GM12878 (cell line): ENCODE measurements around the gene PSMC3IP. TPM values are rescaled to one million over a fixed set of nuclear protein-coding genes. Genes with fewer than 3 reads are reported as not detected.

Source experiments
- BHLHE40 ChIP-seq, 2 experiments: fragments of 450-650 bp in 1 of 2; IDR thresholded peaks; 2 replicates each; pipeline ENCODE4 v1.6.1; 2011 to 2017; ENCODE audit warnings: low read depth in 2 of 2, borderline replicate concordance in 1 of 2, improper control_type of control experiment in 1 of 2, low read length in 1 of 2, mild to moderate bottlenecking in 1 of 2
- CBX5 ChIP-seq: sonication (generic); IDR thresholded peaks from 2 replicates; pipeline ENCODE4 v1.6.1; 2016; ENCODE audit warnings: low read depth, moderate library complexity, mild to moderate bottlenecking, inconsistent platforms
- HCFC1 ChIP-seq: fragments of 150-350 bp; IDR thresholded peaks from 2 replicates; pipeline ENCODE4 v1.6.1; 2014; ENCODE audit warnings: low read length
- IKZF1 ChIP-seq: fragments of 450-650 bp; conservative IDR thresholded peaks from 2 replicates; pipeline ENCODE4 v1.6.1; 2017; ENCODE audit warnings: antibody characterized with exemption, mild to moderate bottlenecking
- MTA2 ChIP-seq: fragments of 450-650 bp; IDR thresholded peaks from 2 replicates; pipeline ENCODE4 v1.6.1; 2016; ENCODE audit warnings: low read depth, mild to moderate bottlenecking, moderate library complexity
- NFXL1 ChIP-seq: fragments of 450-650 bp; IDR thresholded peaks from 2 replicates; pipeline ENCODE4 v1.6.1; 2017; ENCODE audit warnings: antibody characterized with exemption, mild to moderate bottlenecking, borderline replicate concordance
- NR2C1 ChIP-seq: fragments of 450-650 bp; IDR thresholded peaks from 2 replicates; pipeline ENCODE4 v1.6.1; 2017; ENCODE audit warnings: antibody characterized with exemption, mild to moderate bottlenecking, moderate library complexity
- PAX8 ChIP-seq: fragments of 450-650 bp; IDR thresholded peaks from 2 replicates; pipeline ENCODE4 v1.6.1; 2017; ENCODE audit warnings: mild to moderate bottlenecking, moderate library complexity
- POLR2A ChIP-seq: IDR thresholded peaks from 2 replicates; pipeline ENCODE4 v1.6.1; 2011; ENCODE audit warnings: low read depth, mild to moderate bottlenecking, low read length
- SIN3A ChIP-seq: IDR thresholded peaks from 2 replicates; pipeline ENCODE4 v1.6.1; 2012; ENCODE audit warnings: low read depth, low read length, improper control_type of control experiment
- STAT1 ChIP-seq: fragments of 450-650 bp; conservative IDR thresholded peaks from 2 replicates; pipeline ENCODE4 v1.6.1; 2014; ENCODE audit warnings: antibody characterized with exemption, mild to moderate bottlenecking
- TARDBP ChIP-seq: IDR thresholded peaks from 2 replicates; pipeline ENCODE4 v1.6.1; 2016; ENCODE audit warnings: borderline replicate concordance
- TCF7 ChIP-seq: IDR thresholded peaks from 2 replicates; pipeline ENCODE4 v1.6.1; 2014; ENCODE audit warnings: antibody characterized with exemption, borderline replicate concordance
- ZNF217 ChIP-seq: fragments of 450-650 bp; IDR thresholded peaks from 2 replicates; pipeline ENCODE4 v1.6.1; 2017; ENCODE audit warnings: antibody characterized with exemption, mild to moderate bottlenecking
- ZNF622 ChIP-seq: fragments of 450-650 bp; IDR thresholded peaks from 2 replicates; pipeline ENCODE4 v1.6.1; 2017; ENCODE audit warnings: mild to moderate bottlenecking, inconsistent platforms
- polyA plus RNA-seq, 11 experiments: library from polyadenylated mRNA; depleted of rRNA in 4 of 11; unstranded in 6 of 11; stranded (reverse) in 5 of 11; fragments of >200 nt; fragmentation: Nextera tagmentation in 4 of 11; fragmentation: Illumina TruSeq in 1 of 11; extraction: Ambion mirVana in 4 of 11; extraction: Trizol in 1 of 11; gene quantifications; 1 replicate in 1 of 11; 2 replicates in 10 of 11; pipeline versions ENCODE4 v1.2.1 to v1.2.3, GENCODE V29; 2011 to 2016; ENCODE audit warnings: inconsistent platforms in 2 of 11, missing spikeins in 2 of 11, low read depth in 1 of 11
- total RNA-seq, 4 experiments: library from RNA; depleted of rRNA in 3 of 4; stranded (reverse); fragments of >200 nt in 3 of 4; fragmentation: Illumina TruSeq in 1 of 4; extraction: Trizol in 1 of 4; gene quantifications; 2 replicates each; pipeline versions ENCODE4 v1.2.1 to v1.2.3, GENCODE V29; 2013 to 2021
- TF ChIP-seq, protein P1 (sequence below): fragments of 450-650 bp; IDR thresholded peaks from 2 replicates; pipeline ENCODE4 v1.6.1; 2017; ENCODE audit warnings: low read depth, mild to moderate bottlenecking, moderate library complexity
- TF ChIP-seq, protein P2 (sequence below): IDR thresholded peaks from 2 replicates; pipeline ENCODE4 v1.6.1; 2011; ENCODE audit warnings: low read depth, mild to moderate bottlenecking, low read length, moderate library complexity, borderline replicate concordance; ENCODE audit errors: extremely low read depth
- TF ChIP-seq, protein P3 (sequence below): fragments of 450-650 bp; IDR thresholded peaks from 2 replicates; pipeline ENCODE4 v1.6.1; 2017; ENCODE audit warnings: mild to moderate bottlenecking, moderate library complexity
- TF ChIP-seq, protein P4 (sequence below): IDR thresholded peaks from 2 replicates; pipeline ENCODE4 v1.6.1; 2011; ENCODE audit warnings: borderline replicate concordance, low read depth, mild to moderate bottlenecking, moderate library complexity, low read length; ENCODE audit not compliant: insufficient read depth, poor library complexity, severe bottlenecking
- TF ChIP-seq, protein P5 (sequence below): fragments of 450-650 bp; IDR thresholded peaks from 2 replicates; pipeline ENCODE4 v1.6.1; 2017; ENCODE audit warnings: mild to moderate bottlenecking
- TF ChIP-seq, protein P6 (sequence below): IDR thresholded peaks from 2 replicates; pipeline ENCODE4 v1.6.1; 2011; ENCODE audit warnings: low read depth, low read length, improper control_type of control experiment, borderline replicate concordance

Gene PSMC3IP
- total and polyA plus RNA-seq, 10 of the 15 experiments (the other 5 are each of a cell fraction or from before 2014, with no cell fraction given) = 6.8 to 34.5 (median 17.7) TPM

DNA sequence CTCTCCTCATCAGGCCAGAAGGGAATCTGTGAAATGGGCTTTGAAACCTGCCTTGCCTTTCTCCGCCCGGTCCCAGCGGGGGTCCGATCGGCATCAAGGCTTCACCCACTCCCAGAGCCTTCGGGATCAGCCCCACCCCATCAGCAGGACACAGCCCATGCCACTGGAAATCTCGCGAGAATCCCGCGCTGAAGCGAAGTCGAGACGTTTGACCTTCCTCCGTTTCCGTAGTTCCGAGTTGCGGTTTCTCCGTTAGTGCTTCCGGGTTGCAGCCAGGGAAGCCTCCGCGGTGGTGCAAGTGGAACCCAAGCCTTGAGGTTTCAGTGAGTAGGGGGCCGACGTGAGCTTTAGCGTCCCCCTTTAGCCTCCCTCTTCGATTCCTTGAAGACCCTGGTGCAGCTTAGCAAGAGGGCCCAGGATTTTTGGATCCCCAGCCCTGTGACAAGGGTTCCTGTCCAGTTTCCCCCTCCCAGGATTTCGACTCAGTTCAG lies 15.6 kb downstream of the PSMC3IP start, which contains the start of gene COASY (continued):
- TF ChIP-seq, protein P1, sequence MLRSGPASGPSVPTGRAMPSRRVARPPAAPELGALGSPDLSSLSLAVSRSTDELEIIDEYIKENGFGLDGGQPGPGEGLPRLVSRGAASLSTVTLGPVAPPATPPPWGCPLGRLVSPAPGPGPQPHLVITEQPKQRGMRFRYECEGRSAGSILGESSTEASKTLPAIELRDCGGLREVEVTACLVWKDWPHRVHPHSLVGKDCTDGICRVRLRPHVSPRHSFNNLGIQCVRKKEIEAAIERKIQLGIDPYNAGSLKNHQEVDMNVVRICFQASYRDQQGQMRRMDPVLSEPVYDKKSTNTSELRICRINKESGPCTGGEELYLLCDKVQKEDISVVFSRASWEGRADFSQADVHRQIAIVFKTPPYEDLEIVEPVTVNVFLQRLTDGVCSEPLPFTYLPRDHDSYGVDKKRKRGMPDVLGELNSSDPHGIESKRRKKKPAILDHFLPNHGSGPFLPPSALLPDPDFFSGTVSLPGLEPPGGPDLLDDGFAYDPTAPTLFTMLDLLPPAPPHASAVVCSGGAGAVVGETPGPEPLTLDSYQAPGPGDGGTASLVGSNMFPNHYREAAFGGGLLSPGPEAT = peak; percentile 92
- TF ChIP-seq HCFC1 (peak; percentile 81), TCF7 (no peak), TARDBP (peak; percentile 73; the same call in 1 of the 2 replicates), SIN3A (peak; percentile 54; the same call in 1 of the 2 replicates), NR2C1 (peak; percentile 98), ZNF217 (peak; percentile 59; the same call in 1 of the 2 replicates), CBX5 (no peak), POLR2A (no peak; the same call in none of the 2 replicates), PAX8 (no peak), NFXL1 (no peak), MTA2 (peak; percentile 82), IKZF1 (peak; percentile 91), ZNF622 (no peak), STAT1 (0 out of 2 replicates have a peak, but pooled peaks have one; percentile 84), BHLHE40 (IDR thresholded peaks at IDR 0.05; ENCODE audit: borderline replicate concordance in 1 of 2, low read depth in 2 of 2, low read length in 1 of 2) (peak; percentile 15 to 51; a peak in 1 of 4 replicates)
- TF ChIP-seq, protein P2, sequence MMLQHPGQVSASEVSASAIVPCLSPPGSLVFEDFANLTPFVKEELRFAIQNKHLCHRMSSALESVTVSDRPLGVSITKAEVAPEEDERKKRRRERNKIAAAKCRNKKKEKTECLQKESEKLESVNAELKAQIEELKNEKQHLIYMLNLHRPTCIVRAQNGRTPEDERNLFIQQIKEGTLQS = no peak
- TF ChIP-seq, protein P3, sequence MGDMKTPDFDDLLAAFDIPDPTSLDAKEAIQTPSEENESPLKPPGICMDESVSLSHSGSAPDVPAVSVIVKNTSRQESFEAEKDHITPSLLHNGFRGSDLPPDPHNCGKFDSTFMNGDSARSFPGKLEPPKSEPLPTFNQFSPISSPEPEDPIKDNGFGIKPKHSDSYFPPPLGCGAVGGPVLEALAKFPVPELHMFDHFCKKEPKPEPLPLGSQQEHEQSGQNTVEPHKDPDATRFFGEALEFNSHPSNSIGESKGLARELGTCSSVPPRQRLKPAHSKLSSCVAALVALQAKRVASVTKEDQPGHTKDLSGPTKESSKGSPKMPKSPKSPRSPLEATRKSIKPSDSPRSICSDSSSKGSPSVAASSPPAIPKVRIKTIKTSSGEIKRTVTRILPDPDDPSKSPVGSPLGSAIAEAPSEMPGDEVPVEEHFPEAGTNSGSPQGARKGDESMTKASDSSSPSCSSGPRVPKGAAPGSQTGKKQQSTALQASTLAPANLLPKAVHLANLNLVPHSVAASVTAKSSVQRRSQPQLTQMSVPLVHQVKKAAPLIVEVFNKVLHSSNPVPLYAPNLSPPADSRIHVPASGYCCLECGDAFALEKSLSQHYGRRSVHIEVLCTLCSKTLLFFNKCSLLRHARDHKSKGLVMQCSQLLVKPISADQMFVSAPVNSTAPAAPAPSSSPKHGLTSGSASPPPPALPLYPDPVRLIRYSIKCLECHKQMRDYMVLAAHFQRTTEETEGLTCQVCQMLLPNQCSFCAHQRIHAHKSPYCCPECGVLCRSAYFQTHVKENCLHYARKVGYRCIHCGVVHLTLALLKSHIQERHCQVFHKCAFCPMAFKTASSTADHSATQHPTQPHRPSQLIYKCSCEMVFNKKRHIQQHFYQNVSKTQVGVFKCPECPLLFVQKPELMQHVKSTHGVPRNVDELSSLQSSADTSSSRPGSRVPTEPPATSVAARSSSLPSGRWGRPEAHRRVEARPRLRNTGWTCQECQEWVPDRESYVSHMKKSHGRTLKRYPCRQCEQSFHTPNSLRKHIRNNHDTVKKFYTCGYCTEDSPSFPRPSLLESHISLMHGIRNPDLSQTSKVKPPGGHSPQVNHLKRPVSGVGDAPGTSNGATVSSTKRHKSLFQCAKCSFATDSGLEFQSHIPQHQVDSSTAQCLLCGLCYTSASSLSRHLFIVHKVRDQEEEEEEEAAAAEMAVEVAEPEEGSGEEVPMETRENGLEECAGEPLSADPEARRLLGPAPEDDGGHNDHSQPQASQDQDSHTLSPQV = no peak
- TF ChIP-seq, protein P4, sequence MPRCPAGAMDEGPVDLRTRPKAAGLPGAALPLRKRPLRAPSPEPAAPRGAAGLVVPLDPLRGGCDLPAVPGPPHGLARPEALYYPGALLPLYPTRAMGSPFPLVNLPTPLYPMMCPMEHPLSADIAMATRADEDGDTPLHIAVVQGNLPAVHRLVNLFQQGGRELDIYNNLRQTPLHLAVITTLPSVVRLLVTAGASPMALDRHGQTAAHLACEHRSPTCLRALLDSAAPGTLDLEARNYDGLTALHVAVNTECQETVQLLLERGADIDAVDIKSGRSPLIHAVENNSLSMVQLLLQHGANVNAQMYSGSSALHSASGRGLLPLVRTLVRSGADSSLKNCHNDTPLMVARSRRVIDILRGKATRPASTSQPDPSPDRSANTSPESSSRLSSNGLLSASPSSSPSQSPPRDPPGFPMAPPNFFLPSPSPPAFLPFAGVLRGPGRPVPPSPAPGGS = peak; percentile 25
- TF ChIP-seq, protein P5, sequence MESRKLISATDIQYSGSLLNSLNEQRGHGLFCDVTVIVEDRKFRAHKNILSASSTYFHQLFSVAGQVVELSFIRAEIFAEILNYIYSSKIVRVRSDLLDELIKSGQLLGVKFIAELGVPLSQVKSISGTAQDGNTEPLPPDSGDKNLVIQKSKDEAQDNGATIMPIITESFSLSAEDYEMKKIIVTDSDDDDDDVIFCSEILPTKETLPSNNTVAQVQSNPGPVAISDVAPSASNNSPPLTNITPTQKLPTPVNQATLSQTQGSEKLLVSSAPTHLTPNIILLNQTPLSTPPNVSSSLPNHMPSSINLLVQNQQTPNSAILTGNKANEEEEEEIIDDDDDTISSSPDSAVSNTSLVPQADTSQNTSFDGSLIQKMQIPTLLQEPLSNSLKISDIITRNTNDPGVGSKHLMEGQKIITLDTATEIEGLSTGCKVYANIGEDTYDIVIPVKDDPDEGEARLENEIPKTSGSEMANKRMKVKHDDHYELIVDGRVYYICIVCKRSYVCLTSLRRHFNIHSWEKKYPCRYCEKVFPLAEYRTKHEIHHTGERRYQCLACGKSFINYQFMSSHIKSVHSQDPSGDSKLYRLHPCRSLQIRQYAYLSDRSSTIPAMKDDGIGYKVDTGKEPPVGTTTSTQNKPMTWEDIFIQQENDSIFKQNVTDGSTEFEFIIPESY = no peak
- TF ChIP-seq, protein P6, sequence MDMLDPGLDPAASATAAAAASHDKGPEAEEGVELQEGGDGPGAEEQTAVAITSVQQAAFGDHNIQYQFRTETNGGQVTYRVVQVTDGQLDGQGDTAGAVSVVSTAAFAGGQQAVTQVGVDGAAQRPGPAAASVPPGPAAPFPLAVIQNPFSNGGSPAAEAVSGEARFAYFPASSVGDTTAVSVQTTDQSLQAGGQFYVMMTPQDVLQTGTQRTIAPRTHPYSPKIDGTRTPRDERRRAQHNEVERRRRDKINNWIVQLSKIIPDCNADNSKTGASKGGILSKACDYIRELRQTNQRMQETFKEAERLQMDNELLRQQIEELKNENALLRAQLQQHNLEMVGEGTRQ = no peak
